ENCODE results near the gene ERBB4. TPM values are rescaled to one million over a fixed set of nuclear protein-coding genes. Genes with fewer than 3 reads are reported as not detected.

The ERBB4 gene
- total RNA-seq, 1 experiment from 2014 or later = 0.04 TPM

DNA sequence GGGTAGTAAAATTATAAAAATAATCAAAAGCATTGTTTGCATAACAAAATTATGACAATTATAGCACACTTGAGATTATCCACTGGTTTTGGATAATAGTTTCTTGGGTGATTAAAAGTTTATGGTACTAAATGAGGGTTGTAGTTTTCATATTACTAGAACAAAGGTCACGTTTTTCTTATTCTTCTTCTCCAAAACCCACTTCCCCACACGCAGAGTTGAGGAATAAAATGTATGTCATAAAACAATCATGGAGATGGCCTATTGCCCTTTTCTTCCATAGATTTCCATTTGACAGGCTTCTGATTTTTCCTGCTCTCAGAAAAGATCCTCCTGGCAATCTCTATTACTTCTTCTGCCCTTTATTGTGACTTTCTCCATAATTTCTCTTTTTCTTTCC is 863.9 kb downstream of the ERBB4 start:
- Histone ChIP-seq H3K4me1 (ENCODE audit: insufficient read depth, low read length) (no peaks in the 10 kb centered on the region), H4K20me1 (ENCODE audit: control insufficient read depth, insufficient read depth, insufficient read length) (no peaks in the 10 kb centered on the region), H2BK15ac (ENCODE audit: low read depth, low read length) (no peak overlapping the region), H4K5ac (ENCODE audit: insufficient read length, low read depth, low read length) (no peak overlapping the region), H3K23ac (ENCODE audit: insufficient read length, low read depth, low read length) (no peak overlapping the region), H3K18ac (ENCODE audit: insufficient read length, low read depth, low read length) (no peak overlapping the region), H3K9me3 (ENCODE audit: control insufficient read depth, low read depth, low read length) (no peaks in the 10 kb centered on the region), H3K27me3 (ENCODE audit: insufficient read depth, low read length) (no peaks in the 10 kb centered on the region), H2BK20ac (ENCODE audit: low read depth, low read length, poor library complexity, severe bottlenecking) (no peak overlapping the region), H2BK120ac (ENCODE audit: low read depth, low read length, poor library complexity, severe bottlenecking) (no peak overlapping the region), H2BK5ac (ENCODE audit: insufficient read length, low read length) (no peak overlapping the region), H2BK12ac (ENCODE audit: insufficient read length, low read depth, low read length) (no peak overlapping the region), H3K79me2 (ENCODE audit: insufficient read depth, low read length) (no peaks in the 10 kb centered on the region), H3T11ph (ENCODE audit: low read length) (no peak overlapping the region), H3K79me1 (ENCODE audit: insufficient read depth, low read depth, low read length, poor library complexity, severe bottlenecking) (no peaks in the 10 kb centered on the region), H3K14ac (ENCODE audit: insufficient read depth, low read length) (no peak overlapping the region), H3K9ac (ENCODE audit: extremely low read depth, insufficient read length, low read length) (no peak overlapping the region), H2AFZ (ENCODE audit: low read length) (no peak overlapping the region), H4K8ac (replicated peaks; ENCODE audit: insufficient read length, low read depth, low read length) (no peak overlapping the region), H3K56ac (ENCODE audit: insufficient read length, low read depth, low read length) (no peak overlapping the region), H4K91ac (ENCODE audit: insufficient read length, low read depth, low read length) (no peak overlapping the region), H3K4ac (ENCODE audit: low read depth, low read length) (no peak overlapping the region), H2AK5ac (ENCODE audit: insufficient read length, low read length) (no peak overlapping the region), H3K23me2 (ENCODE audit: insufficient read length, low read depth, low read length, poor library complexity, severe bottlenecking) (no peaks in the 10 kb centered on the region), H3K4me2 (ENCODE audit: insufficient read depth, insufficient read length, low read length) (no peak overlapping the region), H3K27ac (ENCODE audit: insufficient read length, low read depth, low read length) (no peak overlapping the region)
- Mint-ChIP-seq H3K27me3 (ENCODE audit: low read depth) (no peaks in the 10 kb centered on the region), H3K36me3 (ENCODE audit: insufficient read depth in 1 of 3, low read depth in 3 of 3) (no peaks in the 10 kb centered on the region; a peak in 1 of 7 replicates), H3K27ac (no peak overlapping the region), H3K9me3 (no peaks in the 10 kb centered on the region; a peak in 1 of 5 replicates), H3K4me1 (no peaks in the 10 kb centered on the region), H3K4me3 (no peak overlapping the region)
- WGBS (ENCODE audit: extremely low coverage, insufficient read length, low lambda C conversion rate) = no CpG with 5 or more reads among the region's 2 CpGs
- no peak for DNase-seq
- TF ChIP-seq, protein P1, sequence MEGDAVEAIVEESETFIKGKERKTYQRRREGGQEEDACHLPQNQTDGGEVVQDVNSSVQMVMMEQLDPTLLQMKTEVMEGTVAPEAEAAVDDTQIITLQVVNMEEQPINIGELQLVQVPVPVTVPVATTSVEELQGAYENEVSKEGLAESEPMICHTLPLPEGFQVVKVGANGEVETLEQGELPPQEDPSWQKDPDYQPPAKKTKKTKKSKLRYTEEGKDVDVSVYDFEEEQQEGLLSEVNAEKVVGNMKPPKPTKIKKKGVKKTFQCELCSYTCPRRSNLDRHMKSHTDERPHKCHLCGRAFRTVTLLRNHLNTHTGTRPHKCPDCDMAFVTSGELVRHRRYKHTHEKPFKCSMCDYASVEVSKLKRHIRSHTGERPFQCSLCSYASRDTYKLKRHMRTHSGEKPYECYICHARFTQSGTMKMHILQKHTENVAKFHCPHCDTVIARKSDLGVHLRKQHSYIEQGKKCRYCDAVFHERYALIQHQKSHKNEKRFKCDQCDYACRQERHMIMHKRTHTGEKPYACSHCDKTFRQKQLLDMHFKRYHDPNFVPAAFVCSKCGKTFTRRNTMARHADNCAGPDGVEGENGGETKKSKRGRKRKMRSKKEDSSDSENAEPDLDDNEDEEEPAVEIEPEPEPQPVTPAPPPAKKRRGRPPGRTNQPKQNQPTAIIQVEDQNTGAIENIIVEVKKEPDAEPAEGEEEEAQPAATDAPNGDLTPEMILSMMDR (conservative IDR thresholded peaks at IDR 0.05) = no peak

Measured in H9 (cell line).